SK-N-SH (cell line): ENCODE data around the gene ZBTB46. TPM values are rescaled to one million over a fixed set of nuclear protein-coding genes. Genes with fewer than 3 reads are reported as not detected.

Source experiments
- CTCF ChIA-PET: fragments of 300-600, 350-600 bp; formaldehyde crosslinking; extraction: SDS; loops from one replicate; lab custom pipeline; 2021; lab: Yijun Ruan, JAX
- POLR2A ChIA-PET: fragments of 350-600 bp; sonication (Branson Sonifier 250); formaldehyde crosslinking; extraction: SDS; loops from one replicate; lab custom pipeline; 2020; ENCODE audit warnings: antibody characterized with exemption, inconsistent platforms; lab: Yijun Ruan, JAX
- DNase-seq: peaks from one replicate; pipeline ENCODE4 v3.0.0; 2012
- H2AFZ ChIP-seq: fragments of 200-600 bp; sonication (generic); 2 replicates; pipeline ENCODE4 v1.8.1; 2016; ENCODE audit warnings: antibody characterized with exemption, mild to moderate bottlenecking, low read depth
- H3F3A ChIP-seq: fragments of 200-600 bp; sonication (generic); replicated peaks from 2 replicates; pipeline ENCODE3; 2016; ENCODE audit warnings: antibody characterized with exemption, mild to moderate bottlenecking; ENCODE audit not compliant: insufficient read depth
- H3K27ac ChIP-seq, 2 experiments: fragments of 200-500 bp in 1 of 2; fragments of 200-600 bp in 1 of 2; sonication (Bioruptor generic) in 1 of 2; sonication (generic), shearing (Covaris generic) in 1 of 2; 2 replicates each; pipeline versions ENCODE4 v1.5.1 to v1.6.1; 2014 to 2016; ENCODE audit warnings: low read depth in 2 of 2, inconsistent platforms in 1 of 2, low read length in 1 of 2, mild to moderate bottlenecking in 1 of 2, mixed read lengths in 1 of 2
- H3K27me3 ChIP-seq: fragments of 200-600 bp; sonication (generic), shearing (Covaris generic); 2 replicates; pipeline ENCODE4 v1.6.1; 2016; ENCODE audit warnings: mixed run types; ENCODE audit not compliant: insufficient read depth
- H3K36me3 ChIP-seq, 2 experiments: fragments of 200-500 bp in 1 of 2; fragments of 200-600 bp in 1 of 2; sonication (Bioruptor generic) in 1 of 2; sonication (generic) in 1 of 2; replicated peaks in 1 of 2; 2 replicates each; pipeline versions ENCODE3 to v1.5.1; 2014 to 2016; ENCODE audit warnings: low read length in 1 of 2, mild to moderate bottlenecking in 1 of 2; ENCODE audit not compliant: insufficient read depth in 2 of 2, control insufficient read depth in 1 of 2
- H3K4me1 ChIP-seq, 2 experiments: fragments of 200-500 bp in 1 of 2; fragments of 200-600 bp in 1 of 2; sonication (Bioruptor generic) in 1 of 2; sonication (generic), shearing (Covaris generic) in 1 of 2; 2 replicates each; pipeline versions ENCODE4 v1.5.1 to v1.6.1; 2014 to 2016; ENCODE audit warnings: low read depth in 1 of 2, low read length in 1 of 2, mixed run types in 1 of 2; ENCODE audit not compliant: insufficient read depth in 2 of 2, control insufficient read depth in 1 of 2
- H3K4me2 ChIP-seq: fragments of 200-600 bp; sonication (generic), shearing (Covaris generic); 2 replicates; pipeline ENCODE4 v1.6.1; 2017; ENCODE audit warnings: mixed run types
- H3K4me3 ChIP-seq, 2 experiments: fragments of 200-500 bp in 1 of 2; fragments of 200-600 bp in 1 of 2; sonication (Bioruptor generic) in 1 of 2; sonication (generic), shearing (Covaris generic) in 1 of 2; 2 replicates each; pipeline versions ENCODE4 v1.5.1 to v1.8.1; 2014 to 2016; ENCODE audit warnings: low read depth in 2 of 2, inconsistent platforms in 1 of 2, low read length in 1 of 2, mild to moderate bottlenecking in 1 of 2, mixed read lengths in 1 of 2, moderate library complexity in 1 of 2
- H3K79me2 ChIP-seq: fragments of 200-600 bp; sonication (generic); 2 replicates; pipeline ENCODE4 v1.8.1; 2017; ENCODE audit warnings: mild to moderate bottlenecking; ENCODE audit not compliant: insufficient read depth
- H3K9ac ChIP-seq: fragments of 200-600 bp; sonication (generic); 2 replicates; pipeline ENCODE4 v1.6.1; 2017; ENCODE audit warnings: mixed run types
- H3K9me2 ChIP-seq: fragments of 200-600 bp; sonication (generic); 2 replicates; pipeline ENCODE4 v1.6.1; 2017; ENCODE audit warnings: mixed run types
- H3K9me3 ChIP-seq: fragments of 200-600 bp; sonication (generic); 2 replicates; pipeline ENCODE4 v1.6.1; 2017; ENCODE audit warnings: mixed run types, mild to moderate bottlenecking, moderate library complexity
- H4K20me1 ChIP-seq: fragments of 200-600 bp; sonication (generic); 2 replicates; pipeline ENCODE4 v1.6.1; 2017; ENCODE audit warnings: mild to moderate bottlenecking, mixed run types; ENCODE audit not compliant: insufficient read depth
- CHD2 ChIP-seq: fragments of 150-350 bp; IDR thresholded peaks from 2 replicates; pipeline ENCODE4 v1.6.1; 2018; ENCODE audit warnings: low read length; ENCODE audit not compliant: partially characterized antibody
- ELF1 ChIP-seq: IDR thresholded peaks from 2 replicates; pipeline ENCODE4 v1.4.0; 2012
- EP300 ChIP-seq, 2 experiments: IDR thresholded peaks; 2 replicates each; pipeline versions ENCODE4 v1.4.0 to v1.6.1; 2012; ENCODE audit warnings: borderline replicate concordance in 1 of 2, low read depth in 1 of 2, low read length in 1 of 2
- FOSL2 ChIP-seq: IDR thresholded peaks from 2 replicates; pipeline ENCODE4 v1.4.0; 2012; ENCODE audit warnings: low read depth, mild to moderate bottlenecking, moderate library complexity, borderline replicate concordance
- GABPA ChIP-seq: IDR thresholded peaks from 2 replicates; pipeline ENCODE4 v1.4.0; 2012; ENCODE audit warnings: low read depth, mild to moderate bottlenecking
- GATA2 ChIP-seq: sonication (generic); formaldehyde crosslinking; IDR thresholded peaks from 2 replicates; pipeline ENCODE4 v1.5.0; 2020; ENCODE audit warnings: mild to moderate bottlenecking, missing genetic modification reagents
- IRF3 ChIP-seq: fragments of 150-350 bp; IDR thresholded peaks from 2 replicates; pipeline ENCODE4 v1.6.1; 2016; ENCODE audit warnings: mild to moderate bottlenecking, low read depth, low read length
- MAX ChIP-seq: IDR thresholded peaks from 2 replicates; pipeline ENCODE4 v1.4.0; 2012; ENCODE audit warnings: low read depth
- MEF2A ChIP-seq: IDR thresholded peaks from 2 replicates; pipeline ENCODE4 v1.4.0; 2012; ENCODE audit warnings: low read depth, borderline replicate concordance
- MXI1 ChIP-seq: IDR thresholded peaks from 2 replicates; pipeline ENCODE4 v1.6.1; 2012; ENCODE audit warnings: mild to moderate bottlenecking, low read depth, low read length, improper control_type of control experiment
- NRF1 ChIP-seq: IDR thresholded peaks from 2 replicates; pipeline ENCODE4 v1.6.1; 2012; ENCODE audit warnings: low read depth, mild to moderate bottlenecking, low read length
- RAD21 ChIP-seq: IDR thresholded peaks from 2 replicates; pipeline ENCODE4 v1.6.1; 2012; ENCODE audit warnings: mild to moderate bottlenecking, low read length
- RFX5 ChIP-seq: IDR thresholded peaks from 2 replicates; pipeline ENCODE4 v1.6.1; 2012; ENCODE audit warnings: mild to moderate bottlenecking, improper control_type of control experiment, low read length
- RXRA ChIP-seq: IDR thresholded peaks from 2 replicates; pipeline ENCODE4 v1.4.0; 2012; ENCODE audit warnings: low read depth, mild to moderate bottlenecking, borderline replicate concordance
- TCF12 ChIP-seq: IDR thresholded peaks from 2 replicates; pipeline ENCODE4 v1.4.0; 2012
- TEAD4 ChIP-seq: IDR thresholded peaks from 2 replicates; pipeline ENCODE4 v1.4.0; 2012; ENCODE audit warnings: mild to moderate bottlenecking, borderline replicate concordance; ENCODE audit not compliant: insufficient read depth
- USF1 ChIP-seq: IDR thresholded peaks from 2 replicates; pipeline ENCODE4 v1.4.0; 2012; ENCODE audit warnings: low read depth, borderline replicate concordance
- WGBS: methylation state at CpG from one replicate; pipeline ENCODE4 v1.1.6; 2017; ENCODE audit warnings: low lambda C conversion rate; 5-methylcytosine and 5-hydroxymethylcytosine counted together
- polyA plus RNA-seq, 3 experiments: library from polyadenylated mRNA; depleted of rRNA; stranded (reverse); fragments of >200 nt; gene quantifications; 2 replicates each; pipeline ENCODE4 v1.2.3, GENCODE V29; 2012
- TF ChIP-seq, protein P1 (sequence below): IDR thresholded peaks from 2 replicates; pipeline ENCODE4 v1.4.0; 2012; ENCODE audit warnings: low read depth, borderline replicate concordance
- TF ChIP-seq, protein P2 (sequence below): fragments of 150-350 bp; IDR thresholded peaks from 2 replicates; pipeline ENCODE4 v1.6.1; 2017; ENCODE audit warnings: antibody characterized with exemption, low read length, low read depth, borderline replicate concordance
- TF ChIP-seq, protein P3 (sequence below): fragments of 200-600 bp; sonication (generic); IDR thresholded peaks from 2 replicates; pipeline ENCODE4 v1.6.1; 2017; ENCODE audit warnings: antibody characterized with exemption, mild to moderate bottlenecking, moderate library complexity

Gene ZBTB46
- polyA plus RNA-seq, 1 of the 3 experiments (the other 2 are of a cell fraction), result 0.15 TPM

DNA sequence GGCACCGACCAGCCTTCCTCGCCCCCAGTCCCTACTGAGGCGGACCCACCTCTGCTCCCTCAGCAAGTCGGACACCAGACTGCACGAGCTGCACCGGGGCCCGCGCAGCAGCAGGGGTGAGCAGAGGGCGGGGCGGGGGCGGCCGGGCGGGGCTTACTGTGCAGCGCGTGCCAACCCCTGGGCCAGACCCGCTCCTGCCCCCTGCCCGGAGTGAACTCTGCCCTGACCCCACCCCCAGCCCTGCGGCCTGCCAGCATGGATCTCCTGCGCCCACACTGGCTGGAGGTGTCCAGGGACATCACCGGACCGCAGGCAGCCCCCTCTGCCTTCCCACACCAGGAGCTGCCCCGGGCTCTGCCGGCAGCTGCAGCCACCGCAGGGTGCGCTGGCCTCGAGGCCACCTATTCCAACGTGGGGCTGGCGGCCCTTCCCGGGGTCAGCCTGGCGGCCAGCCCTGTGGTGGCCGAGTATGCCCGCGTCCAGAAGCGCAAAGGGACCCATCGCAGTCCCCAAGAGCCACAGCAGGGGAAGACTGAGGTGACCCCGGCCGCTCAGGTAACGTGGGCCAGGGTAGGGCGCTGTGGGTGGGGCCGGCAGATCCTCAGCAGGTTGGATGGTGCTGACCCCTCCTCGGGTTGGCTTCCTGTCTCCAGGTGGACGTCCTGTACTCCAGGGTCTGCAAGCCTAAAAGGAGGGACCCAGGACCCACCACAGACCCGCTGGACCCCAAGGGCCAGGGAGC is 92.9 kb downstream of the ZBTB46 start:
- H3K4me3 ChIP-seq, result no peak overlapping the region
- POLR2A ChIA-PET, result interaction anchor here (1.1 to 1.2 kb wide), 2 partner anchors 15 to 30 kb away, joined by 3 to 4 read pairs; partner anchors contain the start of genes ARFRP1 and ZGPAT
- H2AFZ ChIP-seq, result no peak overlapping the region
- CTCF ChIA-PET, result interaction anchor here (1.1 to 1.4 kb wide), 3 partner anchors 13 to 33 kb away, joined by 3 to 4 read pairs (median 4); partner anchors contain the start of genes ARFRP1 and ZGPAT
- peaks cover under 1 to 32% of the 10 kb centered on the region in 2 experiments for H3K36me3 ChIP-seq
- peaks cover 9% of the 10 kb centered on the region for H3F3A ChIP-seq
- no peak for TF ChIP-seq IRF3
- no peak for TF ChIP-seq FOSL2
- no peak for TF ChIP-seq RAD21
- no peak for TF ChIP-seq RXRA
- TF ChIP-seq USF1, result no peak
- TF ChIP-seq, protein P1, sequence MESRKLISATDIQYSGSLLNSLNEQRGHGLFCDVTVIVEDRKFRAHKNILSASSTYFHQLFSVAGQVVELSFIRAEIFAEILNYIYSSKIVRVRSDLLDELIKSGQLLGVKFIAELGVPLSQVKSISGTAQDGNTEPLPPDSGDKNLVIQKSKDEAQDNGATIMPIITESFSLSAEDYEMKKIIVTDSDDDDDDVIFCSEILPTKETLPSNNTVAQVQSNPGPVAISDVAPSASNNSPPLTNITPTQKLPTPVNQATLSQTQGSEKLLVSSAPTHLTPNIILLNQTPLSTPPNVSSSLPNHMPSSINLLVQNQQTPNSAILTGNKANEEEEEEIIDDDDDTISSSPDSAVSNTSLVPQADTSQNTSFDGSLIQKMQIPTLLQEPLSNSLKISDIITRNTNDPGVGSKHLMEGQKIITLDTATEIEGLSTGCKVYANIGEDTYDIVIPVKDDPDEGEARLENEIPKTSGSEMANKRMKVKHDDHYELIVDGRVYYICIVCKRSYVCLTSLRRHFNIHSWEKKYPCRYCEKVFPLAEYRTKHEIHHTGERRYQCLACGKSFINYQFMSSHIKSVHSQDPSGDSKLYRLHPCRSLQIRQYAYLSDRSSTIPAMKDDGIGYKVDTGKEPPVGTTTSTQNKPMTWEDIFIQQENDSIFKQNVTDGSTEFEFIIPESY, result no peak
- no peak for TF ChIP-seq GABPA
- no peak for TF ChIP-seq MEF2A
- TF ChIP-seq EP300 (IDR thresholded peaks at IDR 0.05; ENCODE audit: borderline replicate concordance in 1 of 2, low read depth in 1 of 2, low read length in 1 of 2), result no peak
- TF ChIP-seq, protein P2, sequence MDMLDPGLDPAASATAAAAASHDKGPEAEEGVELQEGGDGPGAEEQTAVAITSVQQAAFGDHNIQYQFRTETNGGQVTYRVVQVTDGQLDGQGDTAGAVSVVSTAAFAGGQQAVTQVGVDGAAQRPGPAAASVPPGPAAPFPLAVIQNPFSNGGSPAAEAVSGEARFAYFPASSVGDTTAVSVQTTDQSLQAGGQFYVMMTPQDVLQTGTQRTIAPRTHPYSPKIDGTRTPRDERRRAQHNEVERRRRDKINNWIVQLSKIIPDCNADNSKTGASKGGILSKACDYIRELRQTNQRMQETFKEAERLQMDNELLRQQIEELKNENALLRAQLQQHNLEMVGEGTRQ, result no peak
- TF ChIP-seq GATA2 (CRISPR knock-in tag), result no peak
- TF ChIP-seq, protein P3, sequence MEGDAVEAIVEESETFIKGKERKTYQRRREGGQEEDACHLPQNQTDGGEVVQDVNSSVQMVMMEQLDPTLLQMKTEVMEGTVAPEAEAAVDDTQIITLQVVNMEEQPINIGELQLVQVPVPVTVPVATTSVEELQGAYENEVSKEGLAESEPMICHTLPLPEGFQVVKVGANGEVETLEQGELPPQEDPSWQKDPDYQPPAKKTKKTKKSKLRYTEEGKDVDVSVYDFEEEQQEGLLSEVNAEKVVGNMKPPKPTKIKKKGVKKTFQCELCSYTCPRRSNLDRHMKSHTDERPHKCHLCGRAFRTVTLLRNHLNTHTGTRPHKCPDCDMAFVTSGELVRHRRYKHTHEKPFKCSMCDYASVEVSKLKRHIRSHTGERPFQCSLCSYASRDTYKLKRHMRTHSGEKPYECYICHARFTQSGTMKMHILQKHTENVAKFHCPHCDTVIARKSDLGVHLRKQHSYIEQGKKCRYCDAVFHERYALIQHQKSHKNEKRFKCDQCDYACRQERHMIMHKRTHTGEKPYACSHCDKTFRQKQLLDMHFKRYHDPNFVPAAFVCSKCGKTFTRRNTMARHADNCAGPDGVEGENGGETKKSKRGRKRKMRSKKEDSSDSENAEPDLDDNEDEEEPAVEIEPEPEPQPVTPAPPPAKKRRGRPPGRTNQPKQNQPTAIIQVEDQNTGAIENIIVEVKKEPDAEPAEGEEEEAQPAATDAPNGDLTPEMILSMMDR, result no peak
- no peak for TF ChIP-seq TCF12
- TF ChIP-seq MXI1, result no peak
- no peak for TF ChIP-seq MAX
- TF ChIP-seq NRF1, result no peak
- no peak for TF ChIP-seq CHD2
- TF ChIP-seq TEAD4, result no peak
- TF ChIP-seq ELF1, result no peak
- TF ChIP-seq RFX5, result no peak
- no peaks in the 10 kb centered on the region for H3K9me2 ChIP-seq
- no peak overlapping the region for H3K27ac ChIP-seq
- peaks cover 0 to 14% of the 10 kb centered on the region in 2 experiments; a peak in 1 of 4 replicates for H3K4me1 ChIP-seq
- no peaks in the 10 kb centered on the region for H3K27me3 ChIP-seq
- H3K4me2 ChIP-seq, result no peak overlapping the region
- WGBS, result 100% methylated on average over 2 of the region's 43 CpGs
- no peak for DNase-seq
- H3K9me3 ChIP-seq, result no peaks in the 10 kb centered on the region
- H4K20me1 ChIP-seq, result peaks cover 13% of the 10 kb centered on the region
- H3K9ac ChIP-seq, result no peak overlapping the region
- peaks cover 18% of the 10 kb centered on the region for H3K79me2 ChIP-seq
